Retina (tissue), 1 donor: ENCODE data around the gene SH2B3.
"Not testable (repeated sequence)": the region's sequence is repeated elsewhere in the genome, so short reads cannot be mapped to it uniquely, and the experiment has no call there.

ENCODE experiments used
- DNase-seq: peaks from one replicate; pipeline ENCODE4 v3.0.0-alpha.2; 2016

SH2B3 gene

GRCh38 chr12:111387747-111388323, 17.9 kb upstream of the SH2B3 start:
- no peak for DNase-seq

- no peak for DNase-seq
Measured at GRCh38 chr12:111389635-111390034, 16.1 kb upstream of the SH2B3 start.

- no peak for DNase-seq
Measured at GRCh38 chr12:111390910-111391309, 14.8 kb upstream of the SH2B3 start.

GRCh38 chr12:111393700-111394300, 11.9 kb upstream of the SH2B3 start:
- no peak for DNase-seq

GRCh38 chr12:111394480-111394879, 11.2 kb upstream of the SH2B3 start:
- DNase-seq = no peak

- no peak for DNase-seq
Measured at GRCh38 chr12:111395336-111396187, 10.2 kb upstream of the SH2B3 start.

- DNase-seq = not testable (repeated sequence)
Measured at GRCh38 chr12:111396271-111396670, 9.5 kb upstream of the SH2B3 start.

- DNase-seq = peak; percentile 88
Measured at GRCh38 chr12:111396726-111397445, 8.8 kb upstream of the SH2B3 start.

- no peak for DNase-seq
Measured at GRCh38 chr12:111398530-111398929, 7.2 kb upstream of the SH2B3 start.

- not testable (repeated sequence) for DNase-seq
Measured at GRCh38 chr12:111399741-111400404, 5.8 kb upstream of the SH2B3 start.

GRCh38 chr12:111401167-111401605, 4.5 kb upstream of the SH2B3 start:
- DNase-seq = no peak

GRCh38 chr12:111402490-111402824, 3.3 kb upstream of the SH2B3 start:
- not testable (repeated sequence) for DNase-seq

GRCh38 chr12:111404362-111405148, 1.2 kb upstream of the SH2B3 start:
- no peak for DNase-seq

- DNase-seq = peak; percentile 93
Measured at GRCh38 chr12:111405149-111405858, 419 bp upstream of the SH2B3 start.

GRCh38 chr12:111406474-111407376, 1.0 kb downstream of the SH2B3 start:
- no peak for DNase-seq

GRCh38 chr12:111407377-111408115, 1.8 kb downstream of the SH2B3 start:
- no peak for DNase-seq

GRCh38 chr12:111408116-111408440, 2.4 kb downstream of the SH2B3 start:
- DNase-seq = no peak

GRCh38 chr12:111408686-111409402, 3.1 kb downstream of the SH2B3 start:
- DNase-seq = no peak

- no peak for DNase-seq
Measured at GRCh38 chr12:111409403-111409779, 3.7 kb downstream of the SH2B3 start.
